Measurements from ENCODE around the gene NR1H4. TPM values are rescaled to one million over a fixed set of nuclear protein-coding genes. Genes with fewer than 3 reads are reported as not detected.

Gene NR1H4
- total and polyA plus RNA-seq, 4 donors = 3.8 TPM; not detected in 3

- WGBS, 2 donors = 12% methylated on average over 15 of the region's 15 CpGs
- peak; percentile 56 for ATAC-seq (ENCODE audit: low FRiP score)
- no peak overlapping the region for H3K27ac ChIP-seq (ENCODE audit: low read depth in 1 of 2, low read length in 2 of 2)
Measured at GRCh38 chr12:100574187-100575074, 100.8 kb downstream of the NR1H4 start.

GRCh38 chr12:100576331-100577036 lies 102.8 kb downstream of the NR1H4 start:
- Histone ChIP-seq H3K4me1 (ENCODE audit: control insufficient read depth in 1 of 2, insufficient read depth in 2 of 2, low read length in 2 of 2) (peaks cover 0 to 7% of the 10 kb centered on the region in 2 donors), H3K27me3 (ENCODE audit: control insufficient read depth in 1 of 2, insufficient read depth in 2 of 2, low read length in 1 of 2) (no peaks in the 10 kb centered on the region), H3K27ac (ENCODE audit: low read depth in 1 of 2, low read length in 2 of 2) (no peak overlapping the region), H3K9me3 (ENCODE audit: control insufficient read depth, low read length) (no peaks in the 10 kb centered on the region), H3K4me3 (ENCODE audit: low read length in 2 of 2) (no peak overlapping the region), H3K36me3 (ENCODE audit: control insufficient read depth in 1 of 2, insufficient read depth in 2 of 2, low read length in 1 of 2) (no peaks in the 10 kb centered on the region)
- DNase-seq (no peak), ATAC-seq (ENCODE audit: low FRiP score) (no peak)
- 82 to 84% methylated on average over 3 of the region's 3 CpGs for WGBS, 2 donors
- intact Hi-C loops (cut with DNase I) = no loop called here

More at GRCh38 chr12:100574187-100575074, 100.8 kb downstream of the NR1H4 start:
- Histone ChIP-seq H3K27me3 (ENCODE audit: control insufficient read depth in 1 of 2, insufficient read depth in 2 of 2, low read length in 1 of 2) (no peaks in the 10 kb centered on the region), H3K36me3 (ENCODE audit: control insufficient read depth in 1 of 2, insufficient read depth in 2 of 2, low read length in 1 of 2) (no peaks in the 10 kb centered on the region), H3K4me1 (ENCODE audit: control insufficient read depth in 1 of 2, insufficient read depth in 2 of 2, low read length in 2 of 2) (peaks cover 0 to 7% of the 10 kb centered on the region in 2 donors), H3K4me3 (ENCODE audit: low read length in 2 of 2) (peak overlapping the region; percentile 2 to 78), H3K9me3 (ENCODE audit: control insufficient read depth, low read length) (no peaks in the 10 kb centered on the region)
- intact Hi-C loops (cut with DNase I) = no loop called here
- DNase-seq = peak; percentile 66 to 72

- Histone ChIP-seq H3K4me1 (ENCODE audit: control insufficient read depth in 1 of 2, insufficient read depth in 2 of 2, low read length in 2 of 2) (peaks cover 0 to 5% of the 10 kb centered on the region in 2 donors), H3K4me3 (ENCODE audit: low read length in 2 of 2) (no peak overlapping the region), H3K27me3 (ENCODE audit: control insufficient read depth in 1 of 2, insufficient read depth in 2 of 2, low read length in 1 of 2) (no peaks in the 10 kb centered on the region), H3K27ac (ENCODE audit: low read depth in 1 of 2, low read length in 2 of 2) (no peak overlapping the region), H3K9me3 (ENCODE audit: control insufficient read depth, low read length) (peaks cover 2% of the 10 kb centered on the region), H3K36me3 (ENCODE audit: control insufficient read depth in 1 of 2, insufficient read depth in 2 of 2, low read length in 1 of 2) (no peaks in the 10 kb centered on the region)
- 97 to 99% methylated on average over 5 of the region's 5 CpGs for WGBS, 2 donors
- intact Hi-C loops (cut with DNase I) = no loop called here
- no peak for ATAC-seq (ENCODE audit: low FRiP score)
- no peak for DNase-seq
Measured at GRCh38 chr12:100578923-100579322, 105.3 kb downstream of the NR1H4 start.

GRCh38 chr12:100579844-100580243 lies 106.2 kb downstream of the NR1H4 start:
- ATAC-seq (ENCODE audit: low FRiP score) (no peak), DNase-seq (no peak)
- intact Hi-C loops (cut with DNase I) = no loop called here
- no peaks in the 10 kb centered on the region for H3K27me3 ChIP-seq (ENCODE audit: control insufficient read depth in 1 of 2, insufficient read depth in 2 of 2, low read length in 1 of 2)
- peaks cover 2% of the 10 kb centered on the region for H3K9me3 ChIP-seq (ENCODE audit: control insufficient read depth, low read length)
- no peak overlapping the region for H3K4me3 ChIP-seq (ENCODE audit: low read length in 2 of 2)
- H3K36me3 ChIP-seq (ENCODE audit: control insufficient read depth in 1 of 2, insufficient read depth in 2 of 2, low read length in 1 of 2) = no peaks in the 10 kb centered on the region
- no peaks in the 10 kb centered on the region for H3K4me1 ChIP-seq (ENCODE audit: control insufficient read depth in 1 of 2, insufficient read depth in 2 of 2, low read length in 2 of 2)
- H3K27ac ChIP-seq (ENCODE audit: low read depth in 1 of 2, low read length in 2 of 2) = no peak overlapping the region
- 53 to 100% methylated on average over 2 of the region's 2 CpGs for WGBS, 2 donors

GRCh38 chr12:100584256-100584655 lies 110.6 kb downstream of the NR1H4 start:
- H3K36me3 ChIP-seq (ENCODE audit: control insufficient read depth in 1 of 2, insufficient read depth in 2 of 2, low read length in 1 of 2) = no peaks in the 10 kb centered on the region

GRCh38 chr12:100591979-100592378 lies 118.3 kb downstream of the NR1H4 start:
- Histone ChIP-seq H3K27me3 (ENCODE audit: control insufficient read depth in 1 of 2, insufficient read depth in 2 of 2, low read length in 1 of 2) (no peaks in the 10 kb centered on the region), H3K9me3 (ENCODE audit: control insufficient read depth, low read length) (no peaks in the 10 kb centered on the region), H3K36me3 (ENCODE audit: control insufficient read depth in 1 of 2, insufficient read depth in 2 of 2, low read length in 1 of 2) (no peaks in the 10 kb centered on the region), H3K27ac (ENCODE audit: low read depth in 1 of 2, low read length in 2 of 2) (no peak overlapping the region), H3K4me3 (ENCODE audit: low read length in 2 of 2) (no peak overlapping the region), H3K4me1 (ENCODE audit: control insufficient read depth in 1 of 2, insufficient read depth in 2 of 2, low read length in 2 of 2) (no peaks in the 10 kb centered on the region)
- DNase-seq (no peak), ATAC-seq (ENCODE audit: low FRiP score) (no peak)
- intact Hi-C loops (cut with DNase I) = no loop called here
- WGBS, 2 donors = 89 to 93% methylated on average over 4 of the region's 4 CpGs

More at GRCh38 chr12:100584256-100584655, 110.6 kb downstream of the NR1H4 start:
- Histone ChIP-seq H3K4me3 (ENCODE audit: low read length in 2 of 2) (no peak overlapping the region), H3K27me3 (ENCODE audit: control insufficient read depth in 1 of 2, insufficient read depth in 2 of 2, low read length in 1 of 2) (no peaks in the 10 kb centered on the region), H3K9me3 (ENCODE audit: control insufficient read depth, low read length) (peaks cover 4% of the 10 kb centered on the region), H3K4me1 (ENCODE audit: control insufficient read depth in 1 of 2, insufficient read depth in 2 of 2, low read length in 2 of 2) (no peaks in the 10 kb centered on the region), H3K27ac (ENCODE audit: low read depth in 1 of 2, low read length in 2 of 2) (no peak overlapping the region)
- DNase-seq (no peak), ATAC-seq (ENCODE audit: low FRiP score) (no peak)
- 38 to 47% methylated on average over 3 of the region's 3 CpGs for WGBS, 2 donors
- intact Hi-C loops (cut with DNase I) = no loop called here

- WGBS, 2 donors = 27 to 31% methylated on average over 5 of the region's 5 CpGs
- ATAC-seq (ENCODE audit: low FRiP score) (no peak), DNase-seq (no peak)
- no peaks in the 10 kb centered on the region for H3K27me3 ChIP-seq (ENCODE audit: control insufficient read depth in 1 of 2, insufficient read depth in 2 of 2, low read length in 1 of 2)
- intact Hi-C loops (cut with DNase I) = no loop called here
- no peaks in the 10 kb centered on the region for H3K36me3 ChIP-seq (ENCODE audit: control insufficient read depth in 1 of 2, insufficient read depth in 2 of 2, low read length in 1 of 2)
- no peak overlapping the region for H3K4me3 ChIP-seq (ENCODE audit: low read length in 2 of 2)
- H3K27ac ChIP-seq (ENCODE audit: low read depth in 1 of 2, low read length in 2 of 2) = no peak overlapping the region
- H3K9me3 ChIP-seq (ENCODE audit: control insufficient read depth, low read length) = no peaks in the 10 kb centered on the region
- no peaks in the 10 kb centered on the region for H3K4me1 ChIP-seq (ENCODE audit: control insufficient read depth in 1 of 2, insufficient read depth in 2 of 2, low read length in 2 of 2)
Measured at GRCh38 chr12:100593490-100593889, 119.8 kb downstream of the NR1H4 start.

- Histone ChIP-seq H3K27ac (ENCODE audit: low read depth in 1 of 2, low read length in 2 of 2) (no peak overlapping the region), H3K4me3 (ENCODE audit: low read length in 2 of 2) (no peak overlapping the region), H3K27me3 (ENCODE audit: control insufficient read depth in 1 of 2, insufficient read depth in 2 of 2, low read length in 1 of 2) (no peaks in the 10 kb centered on the region), H3K9me3 (ENCODE audit: control insufficient read depth, low read length) (no peaks in the 10 kb centered on the region), H3K4me1 (ENCODE audit: control insufficient read depth in 1 of 2, insufficient read depth in 2 of 2, low read length in 2 of 2) (no peaks in the 10 kb centered on the region), H3K36me3 (ENCODE audit: control insufficient read depth in 1 of 2, insufficient read depth in 2 of 2, low read length in 1 of 2) (no peaks in the 10 kb centered on the region)
- 73 to 82% methylated on average over 1 of the region's 1 CpG for WGBS, 2 donors
- no peak for ATAC-seq (ENCODE audit: low FRiP score)
- no peak for DNase-seq
- intact Hi-C loops (cut with DNase I) = no loop called here
Measured at GRCh38 chr12:100601626-100602025, 128.0 kb downstream of the NR1H4 start.
